Measurements from ENCODE around the gene TAS2R20. TPM values are rescaled to one million over a fixed set of nuclear protein-coding genes. Genes with fewer than 3 reads are reported as not detected.
"Not testable (repeated sequence)": the region's sequence is repeated elsewhere in the genome, so short reads cannot be mapped to it uniquely, and the experiment has no call there.

Gene TAS2R20
- under 1 TPM; 0.36 to 0.97 TPM for total RNA-seq

DNA sequence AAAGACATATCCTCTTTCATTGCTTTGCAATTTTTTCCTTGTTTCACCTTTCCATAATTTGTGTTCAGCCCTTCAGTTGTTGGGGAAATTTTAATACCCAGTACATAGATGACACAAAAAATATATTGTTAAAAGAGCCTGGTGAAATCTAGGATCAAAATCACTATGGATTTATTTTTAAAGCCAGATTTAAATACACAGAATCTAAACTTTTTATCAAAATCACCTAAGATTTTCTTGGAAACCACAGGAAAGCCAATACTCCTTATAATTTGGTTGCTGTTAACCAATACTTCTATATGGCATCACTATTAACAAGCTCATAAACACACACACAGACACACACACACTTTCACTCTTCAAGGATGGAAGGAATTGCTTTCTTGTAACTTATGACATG is at the start of gene TAS2R20:
Gene TAS2R20, minus strand, starts transcription at position 101 of the 400 bp plus-strand sequence. CDS start 429 bp downstream, outside the sequence.
- H3K27me3 Mint-ChIP-seq, result no peaks in the 10 kb centered on the region
- no peak for DNase-seq
- no peaks in the 10 kb centered on the region for H3K9me3 Mint-ChIP-seq
- H3K4me3 Mint-ChIP-seq, result no peak within 1 kb of the TSS
- peaks cover 16% of the 10 kb centered on the region for H3K36me3 Mint-ChIP-seq
- CTCF ChIA-PET, result no interaction called here
- H3K27ac Mint-ChIP-seq, result no peak within 1 kb of the TSS
- POLR2A ChIA-PET, result no interaction called here
- no peaks in the 10 kb centered on the region for H3K4me1 Mint-ChIP-seq (ENCODE audit: low read depth)
- intact Hi-C loops (cut with micrococcal nuclease), result no loop called here

DNA sequence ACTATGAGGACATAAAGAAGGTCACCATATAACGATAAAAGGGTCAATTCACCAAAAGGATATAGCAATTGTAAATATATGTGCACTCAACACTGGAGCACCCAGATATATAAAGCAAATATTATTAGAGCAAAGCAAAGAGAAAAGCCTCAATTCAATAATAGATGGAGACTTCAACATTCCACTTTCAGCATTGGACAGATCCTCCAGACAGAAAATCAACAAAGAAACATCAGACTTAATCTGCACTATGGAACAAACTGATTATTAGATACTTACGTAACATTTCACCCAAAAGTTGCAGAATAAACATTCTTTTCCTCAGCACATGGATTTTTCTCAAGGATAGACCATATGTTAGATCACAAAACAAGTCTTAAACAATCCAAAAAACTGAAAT is 43.3 kb upstream of the TAS2R20 start:
- H3K36me3 Mint-ChIP-seq, result peaks cover 35% of the 10 kb centered on the region
- H3K4me1 Mint-ChIP-seq (ENCODE audit: low read depth); H3K4me3 Mint-ChIP-seq; DNase-seq; POLR2A ChIA-PET; CTCF ChIA-PET; H3K27ac Mint-ChIP-seq; intact Hi-C loops (cut with micrococcal nuclease); H3K27me3 Mint-ChIP-seq; H3K9me3 Mint-ChIP-seq: not testable (repeated sequence)

DNA sequence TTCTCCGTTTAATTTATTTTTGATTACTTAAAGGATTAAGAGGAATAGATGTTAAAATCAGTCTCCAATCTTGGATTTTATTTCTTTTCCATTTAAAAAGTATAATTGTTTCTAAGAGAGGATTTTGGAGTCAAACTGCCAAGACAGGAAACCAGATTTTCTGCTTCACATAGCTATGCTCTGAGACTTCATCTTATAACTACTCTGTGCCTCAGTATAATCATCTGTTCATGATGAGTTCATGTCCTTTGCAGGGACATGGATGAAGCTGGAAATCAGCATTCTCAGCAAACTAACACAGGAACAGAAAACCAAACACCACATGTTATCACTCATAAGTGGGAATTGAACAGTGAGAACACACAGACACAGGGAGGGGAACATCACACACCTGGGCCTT is 42.1 kb upstream of the TAS2R20 start:
- no peaks in the 10 kb centered on the region for H3K27me3 Mint-ChIP-seq
- no peak overlapping the region for H3K4me3 Mint-ChIP-seq
- peaks cover 5% of the 10 kb centered on the region for H3K9me3 Mint-ChIP-seq
- no peak overlapping the region for H3K27ac Mint-ChIP-seq
- POLR2A ChIA-PET, result no interaction called here
- peaks cover 34% of the 10 kb centered on the region for H3K36me3 Mint-ChIP-seq
- H3K4me1 Mint-ChIP-seq (ENCODE audit: low read depth), result no peaks in the 10 kb centered on the region
- CTCF ChIA-PET, result no interaction called here
- DNase-seq, result no peak
- intact Hi-C loops (cut with micrococcal nuclease), result no loop called here

DNA sequence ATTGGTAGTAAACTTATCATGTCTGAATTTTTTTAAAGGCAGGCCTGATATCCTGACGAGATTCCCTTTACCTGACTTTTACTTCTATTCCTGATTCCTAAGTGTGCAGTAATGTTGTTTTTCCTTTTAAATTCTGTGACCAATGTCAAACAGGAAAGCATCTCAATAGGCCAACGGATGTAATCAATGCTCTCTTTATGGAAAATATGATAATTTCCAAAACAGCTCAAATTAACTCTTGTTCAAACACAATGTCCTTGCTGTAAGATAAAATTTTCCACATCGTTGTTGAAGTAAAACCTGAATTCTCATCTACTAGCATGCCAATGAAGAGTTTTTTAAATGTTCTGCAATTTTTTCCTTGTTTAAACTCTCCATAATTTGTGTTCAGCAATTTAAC is 41.1 kb upstream of the TAS2R20 start:
- H3K9me3 Mint-ChIP-seq, result peaks cover 5% of the 10 kb centered on the region
- ChIA-PET POLR2A (no interaction called here), CTCF (no interaction called here)
- H3K4me1 Mint-ChIP-seq (ENCODE audit: low read depth), result no peaks in the 10 kb centered on the region
- no peak overlapping the region for H3K27ac Mint-ChIP-seq
- no peak overlapping the region for H3K4me3 Mint-ChIP-seq
- H3K36me3 Mint-ChIP-seq, result peaks cover 27% of the 10 kb centered on the region
- intact Hi-C loops (cut with micrococcal nuclease), result loop anchor here (1.0 kb wide), 1 partner anchor 27 kb away; no protein-coding TSS in a partner anchor
- H3K27me3 Mint-ChIP-seq, result no peaks in the 10 kb centered on the region
- DNase-seq, result no peak

- H3K36me3 Mint-ChIP-seq, result peaks cover 21% of the 10 kb centered on the region
- H3K4me3 Mint-ChIP-seq; DNase-seq; POLR2A ChIA-PET; H3K27ac Mint-ChIP-seq; intact Hi-C loops (cut with micrococcal nuclease); H3K27me3 Mint-ChIP-seq; H3K4me1 Mint-ChIP-seq (ENCODE audit: low read depth); CTCF ChIA-PET; H3K9me3 Mint-ChIP-seq: not testable (repeated sequence)
Measured at GRCh38 chr12:11033959-11034358, 35.9 kb upstream of the TAS2R20 start.

- ChIA-PET CTCF (no interaction called here), POLR2A (no interaction called here)
- DNase-seq, result no peak
- peaks cover 21% of the 10 kb centered on the region for H3K36me3 Mint-ChIP-seq
- no peak within 1 kb of the TSS for H3K4me3 Mint-ChIP-seq
- no peaks in the 10 kb centered on the region for H3K4me1 Mint-ChIP-seq (ENCODE audit: low read depth)
- intact Hi-C loops (cut with micrococcal nuclease), result no loop called here
- no peaks in the 10 kb centered on the region for H3K27me3 Mint-ChIP-seq
- H3K9me3 Mint-ChIP-seq, result no peaks in the 10 kb centered on the region
- H3K27ac Mint-ChIP-seq, result no peak within 1 kb of the TSS
Measured at GRCh38 chr12:11031307-11031706, 33.2 kb upstream of the TAS2R20 start, which contains the start of gene TAS2R31. Gene TAS2R31 (minus strand): TSS chr12:11031407. CDS start chr12:11031335, 72 bp downstream.

DNA sequence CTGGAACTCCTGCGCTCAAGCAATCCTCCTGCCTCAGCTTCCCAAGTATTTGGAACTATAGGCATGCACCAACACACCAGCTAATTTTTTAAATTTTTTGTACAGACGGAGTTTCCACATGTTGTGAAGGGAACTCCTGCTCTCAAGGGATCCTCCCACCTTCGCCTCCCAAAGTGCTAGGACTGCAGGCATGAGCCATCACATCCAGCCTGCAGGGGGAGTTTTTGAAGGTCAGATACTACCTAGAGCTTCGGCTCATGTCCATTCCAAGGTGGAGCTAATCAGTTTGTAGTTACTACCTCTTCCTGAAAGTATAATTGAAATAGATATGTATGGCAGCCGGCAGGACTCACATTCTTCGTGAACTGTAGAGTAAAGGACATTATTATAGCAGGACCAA is 28.0 kb upstream of the TAS2R20 start:
- DNase-seq, result no peak
- POLR2A ChIA-PET, result no interaction called here
- H3K4me1 Mint-ChIP-seq (ENCODE audit: low read depth), result peaks cover 2% of the 10 kb centered on the region
- no peak overlapping the region for H3K4me3 Mint-ChIP-seq
- CTCF ChIA-PET, result no interaction called here
- intact Hi-C loops (cut with micrococcal nuclease), result no loop called here
- no peaks in the 10 kb centered on the region for H3K27me3 Mint-ChIP-seq
- no peak overlapping the region for H3K27ac Mint-ChIP-seq
- peaks cover 10% of the 10 kb centered on the region for H3K9me3 Mint-ChIP-seq
- peaks cover 25% of the 10 kb centered on the region for H3K36me3 Mint-ChIP-seq

- DNase-seq, result no peak
- H3K4me3 Mint-ChIP-seq, result no peak overlapping the region
- CTCF ChIA-PET, result no interaction called here
- POLR2A ChIA-PET, result no interaction called here
- H3K27me3 Mint-ChIP-seq, result no peaks in the 10 kb centered on the region
- H3K9me3 Mint-ChIP-seq, result peaks cover 10% of the 10 kb centered on the region
- peaks cover 16% of the 10 kb centered on the region for H3K36me3 Mint-ChIP-seq
- H3K27ac Mint-ChIP-seq, result no peak overlapping the region
- peaks cover 2% of the 10 kb centered on the region for H3K4me1 Mint-ChIP-seq (ENCODE audit: low read depth)
- intact Hi-C loops (cut with micrococcal nuclease), result no loop called here
Measured at GRCh38 chr12:11023387-11023786, 25.3 kb upstream of the TAS2R20 start.

DNA sequence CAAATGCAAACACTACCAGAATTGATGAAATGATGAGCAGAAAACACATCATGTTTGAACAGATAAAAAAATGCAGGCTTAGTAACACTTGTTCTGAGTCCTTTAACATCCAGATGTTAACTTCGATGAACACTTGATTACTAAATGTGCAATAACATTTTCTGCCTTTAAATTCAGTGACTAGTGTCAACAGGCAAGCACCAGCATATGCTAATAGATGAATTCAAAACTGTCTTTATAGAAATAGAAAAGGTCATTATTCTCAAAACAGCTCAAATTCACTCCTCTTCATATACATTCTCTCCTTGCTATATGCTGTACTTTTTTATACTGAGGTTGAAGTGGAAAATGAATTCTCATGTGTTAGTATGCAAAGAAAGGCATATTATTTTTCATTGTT is 24.4 kb upstream of the TAS2R20 start, which contains the start of gene TAS2R19:
Gene TAS2R19, minus strand, starts transcription at position 101 of the 400 bp plus-strand sequence. Its CDS starts 49 bp downstream, at position 52.
- Mint-ChIP-seq H3K4me1 (ENCODE audit: low read depth) (peaks cover 2% of the 10 kb centered on the region), H3K9me3 (peaks cover 10% of the 10 kb centered on the region), H3K27me3 (no peaks in the 10 kb centered on the region), H3K4me3 (no peak within 1 kb of the TSS), H3K27ac (no peak within 1 kb of the TSS), H3K36me3 (peaks cover 17% of the 10 kb centered on the region)
- no peak for DNase-seq
- ChIA-PET CTCF (no interaction called here), POLR2A (no interaction called here)
- intact Hi-C loops (cut with micrococcal nuclease), result no loop called here

- intact Hi-C loops (cut with micrococcal nuclease), result no loop called here
- Mint-ChIP-seq H3K9me3 (no peaks in the 10 kb centered on the region), H3K27me3 (no peaks in the 10 kb centered on the region), H3K27ac (no peak overlapping the region), H3K36me3 (peaks cover 8% of the 10 kb centered on the region), H3K4me1 (ENCODE audit: low read depth) (peaks cover 2% of the 10 kb centered on the region), H3K4me3 (no peak overlapping the region)
- ChIA-PET POLR2A (no interaction called here), CTCF (no interaction called here)
- DNase-seq, result no peak
Measured at GRCh38 chr12:11016937-11017336, 18.8 kb upstream of the TAS2R20 start.

GRCh38 chr12:11015775-11016430 is 17.8 kb upstream of the TAS2R20 start:
- no peak overlapping the region for H3K4me3 Mint-ChIP-seq
- H3K27ac Mint-ChIP-seq, result no peak overlapping the region
- H3K27me3 Mint-ChIP-seq, result no peaks in the 10 kb centered on the region
- ChIA-PET POLR2A (no interaction called here), CTCF (no interaction called here)
- DNase-seq, result no peak
- no peaks in the 10 kb centered on the region for H3K9me3 Mint-ChIP-seq
- intact Hi-C loops (cut with micrococcal nuclease), result loop anchor here (2.0 kb wide), 1 partner anchor 53 kb away; no protein-coding TSS in a partner anchor
- peaks cover 6% of the 10 kb centered on the region for H3K36me3 Mint-ChIP-seq
- H3K4me1 Mint-ChIP-seq (ENCODE audit: low read depth), result no peaks in the 10 kb centered on the region

GRCh38 chr12:11014234-11014633 is 16.1 kb upstream of the TAS2R20 start:
- Mint-ChIP-seq H3K27me3 (no peaks in the 10 kb centered on the region), H3K36me3 (peaks cover 8% of the 10 kb centered on the region), H3K9me3 (no peaks in the 10 kb centered on the region), H3K4me3 (no peak overlapping the region), H3K4me1 (ENCODE audit: low read depth) (no peaks in the 10 kb centered on the region), H3K27ac (no peak overlapping the region)
- POLR2A ChIA-PET, result no interaction called here
- CTCF ChIA-PET, result no interaction called here
- DNase-seq, result no peak
- intact Hi-C loops (cut with micrococcal nuclease), result loop anchor here (2.0 kb wide), 1 partner anchor 55 kb away; no protein-coding TSS in a partner anchor

- no peak for DNase-seq
- H3K27ac Mint-ChIP-seq, result no peak overlapping the region
- peaks cover 5% of the 10 kb centered on the region for H3K36me3 Mint-ChIP-seq
- no peaks in the 10 kb centered on the region for H3K27me3 Mint-ChIP-seq
- ChIA-PET CTCF (no interaction called here), POLR2A (no interaction called here)
- no peak overlapping the region for H3K4me3 Mint-ChIP-seq
- no peaks in the 10 kb centered on the region for H3K9me3 Mint-ChIP-seq
- intact Hi-C loops (cut with micrococcal nuclease), result no loop called here
- H3K4me1 Mint-ChIP-seq (ENCODE audit: low read depth), result no peaks in the 10 kb centered on the region
Measured at GRCh38 chr12:11007608-11008007, 9.5 kb upstream of the TAS2R20 start.

Measured in activated CD4-positive, alpha-beta memory T cell treated with anti-CD3 and anti-CD28 coated beads for 36 hours (primary cell).